PC-3 (cell line): Measurements from ENCODE around the gene ZBTB26. TPM values are rescaled to one million over a fixed set of nuclear protein-coding genes. Genes with fewer than 3 reads are reported as not detected.

Experiments used
- ATAC-seq: fragments of 200-7000 bp; cut with Tn5 transposase; 2 replicates; pipeline ENCODE4 v1.9.1; 2020; ENCODE audit warnings: mild to moderate bottlenecking, moderate library complexity
- BruUV-seq: library from RNA; stranded (reverse); fragments of 400-500 nt; replicated peaks from 2 replicates; lab custom pipeline; 2021; lab: Mats Ljungman, UMichigan
- CTCF ChIA-PET: fragments of 300-600 bp; sonication (Branson Sonifier 250); formaldehyde crosslinking; loops from one replicate; lab custom pipeline; 2022; ENCODE audit warnings: antibody characterized with exemption; lab: Charles Lee
- POLR2A ChIA-PET: fragments of 300-600 bp; sonication (Branson Sonifier 250); formaldehyde crosslinking; loops from one replicate; lab custom pipeline; 2022; ENCODE audit warnings: antibody characterized with exemption; ENCODE audit not compliant: unreplicated experiment; lab: Charles Lee
- DNase-seq: peaks from one replicate; pipeline ENCODE4 v3.0.0-alpha.2; 2015
- H2AFZ ChIP-seq: fragments of 300-600 bp; sonication (generic); 2 replicates; pipeline ENCODE4 v1.6.0; 2016; ENCODE audit warnings: antibody characterized with exemption, low read length
- H3F3A ChIP-seq: fragments of 300-600 bp; sonication (generic); one replicate; pipeline ENCODE4 v1.6.0; 2017; ENCODE audit warnings: antibody characterized with exemption, low read length, control low read depth, mild to moderate bottlenecking; ENCODE audit not compliant: unreplicated experiment
- H3K27ac ChIP-seq: fragments of 300-600 bp; sonication (generic); 2 replicates; pipeline ENCODE4 v1.5.1; 2016; ENCODE audit warnings: mild to moderate bottlenecking, low read length
- H3K27me3 ChIP-seq: fragments of 300-600 bp; sonication (generic); 2 replicates; pipeline ENCODE4 v1.6.1; 2016; ENCODE audit warnings: low read length, mixed read lengths
- H3K36me3 ChIP-seq: fragments of 300-600 bp; sonication (generic); 2 replicates; pipeline ENCODE4 v1.6.1; 2016; ENCODE audit warnings: low read depth, mixed run types, low read length, mixed read lengths
- H3K4me1 ChIP-seq: fragments of 300-600 bp; sonication (generic); 2 replicates; pipeline ENCODE4 v1.5.1; 2016; ENCODE audit warnings: low read length; ENCODE audit not compliant: insufficient read depth
- H3K4me2 ChIP-seq: fragments of 300-600 bp; sonication (generic); 2 replicates; pipeline ENCODE4 v1.6.0; 2016; ENCODE audit warnings: low read length
- H3K4me3 ChIP-seq: fragments of 300-600 bp; sonication (generic); 2 replicates; pipeline ENCODE4 v1.5.1; 2016; ENCODE audit warnings: mild to moderate bottlenecking, low read length, mixed read lengths
- H3K79me2 ChIP-seq: fragments of 300-600 bp; sonication (generic); 2 replicates; pipeline ENCODE4 v1.6.1; 2017; ENCODE audit warnings: low read length, mixed read lengths
- H3K9ac ChIP-seq: fragments of 300-600 bp; sonication (generic); 2 replicates; pipeline ENCODE4 v1.6.0; 2016; ENCODE audit warnings: mild to moderate bottlenecking, low read length
- H3K9me2 ChIP-seq: fragments of 300-600 bp; sonication (generic); replicated peaks from 2 replicates; pipeline ENCODE4 v1.6.1; 2016; ENCODE audit warnings: mixed run types, low read length, mixed read lengths
- H3K9me3 ChIP-seq: fragments of 300-600 bp; sonication (generic); 2 replicates; pipeline ENCODE4 v1.6.1; 2016; ENCODE audit warnings: low read length, mixed read lengths
- H4K20me1 ChIP-seq: fragments of 300-600 bp; sonication (generic); 2 replicates; pipeline ENCODE4 v1.6.1; 2016; ENCODE audit warnings: low read length, mixed read lengths
- EZH2 ChIP-seq: fragments of 300-600 bp; sonication (generic); IDR thresholded peaks from one replicate; pipeline ENCODE4 v1.6.1; 2017; ENCODE audit warnings: antibody characterized with exemption, mild to moderate bottlenecking, low read length; ENCODE audit not compliant: unreplicated experiment
- EZH2phosphoT487 ChIP-seq: fragments of 300-600 bp; sonication (generic); IDR thresholded peaks from 2 replicates; pipeline ENCODE4 v1.6.1; 2018; ENCODE audit warnings: mild to moderate bottlenecking, antibody characterized with exemption, low read length, borderline replicate concordance
- intact Hi-C: fragments of 100-400 bp; cut with micrococcal nuclease; formaldehyde crosslinking; loops from 2 replicates; pipeline ENCODE4 v1.9.0; 2023
- total RNA-seq: library from RNA; depleted of rRNA; stranded (reverse); fragments of >200 nt; gene quantifications from 2 replicates; pipeline ENCODE4 v1.2.3, GENCODE V29; 2014
- TF ChIP-seq, protein P1 (sequence below): fragments of 300-600 bp; sonication (generic); conservative IDR thresholded peaks from 2 replicates; pipeline ENCODE4 v1.5.1; 2017; ENCODE audit warnings: antibody characterized with exemption, low read depth, mild to moderate bottlenecking, low read length

Gene ZBTB26
- total RNA-seq, 1 experiment from 2014 or later: 1.6 TPM

DNA sequence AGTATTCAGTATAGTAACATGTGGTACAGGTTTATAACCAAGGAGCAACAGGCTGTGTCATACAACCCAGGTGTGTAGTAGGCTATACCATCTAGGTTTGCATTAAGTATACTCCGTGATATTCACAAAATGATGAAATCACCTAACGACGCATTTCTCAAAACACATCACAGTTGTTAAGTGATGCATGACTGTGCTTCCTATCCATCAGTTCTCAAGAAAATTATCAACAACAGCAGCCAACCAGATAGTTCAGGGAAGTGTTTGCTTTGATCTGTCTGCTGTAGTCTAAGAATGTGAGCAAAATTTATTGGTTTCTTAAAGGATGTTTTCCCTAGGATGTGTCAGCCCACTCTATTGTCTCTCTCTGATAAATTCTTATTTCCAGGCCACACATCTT, 7.4 kb downstream of the ZBTB26 start:
- Histone ChIP-seq H3F3A (no peaks in the 10 kb centered on the region), H3K9me3 (no peaks in the 10 kb centered on the region), H3K9ac (no peak overlapping the region), H3K27me3 (no peaks in the 10 kb centered on the region), H3K9me2 (no peaks in the 10 kb centered on the region), H3K4me3 (no peak overlapping the region), H3K27ac (no peak overlapping the region), H3K36me3 (0 out of 2 replicates have a peak, but pooled peaks cover 4% of the 10 kb centered on the region), H3K4me2 (no peak overlapping the region), H4K20me1 (no peaks in the 10 kb centered on the region), H2AFZ (no peak overlapping the region), H3K79me2 (peaks cover 23% of the 10 kb centered on the region), H3K4me1 (peaks cover 4% of the 10 kb centered on the region)
- TF ChIP-seq EZH2phosphoT487: no peak
- TF ChIP-seq, protein P1, sequence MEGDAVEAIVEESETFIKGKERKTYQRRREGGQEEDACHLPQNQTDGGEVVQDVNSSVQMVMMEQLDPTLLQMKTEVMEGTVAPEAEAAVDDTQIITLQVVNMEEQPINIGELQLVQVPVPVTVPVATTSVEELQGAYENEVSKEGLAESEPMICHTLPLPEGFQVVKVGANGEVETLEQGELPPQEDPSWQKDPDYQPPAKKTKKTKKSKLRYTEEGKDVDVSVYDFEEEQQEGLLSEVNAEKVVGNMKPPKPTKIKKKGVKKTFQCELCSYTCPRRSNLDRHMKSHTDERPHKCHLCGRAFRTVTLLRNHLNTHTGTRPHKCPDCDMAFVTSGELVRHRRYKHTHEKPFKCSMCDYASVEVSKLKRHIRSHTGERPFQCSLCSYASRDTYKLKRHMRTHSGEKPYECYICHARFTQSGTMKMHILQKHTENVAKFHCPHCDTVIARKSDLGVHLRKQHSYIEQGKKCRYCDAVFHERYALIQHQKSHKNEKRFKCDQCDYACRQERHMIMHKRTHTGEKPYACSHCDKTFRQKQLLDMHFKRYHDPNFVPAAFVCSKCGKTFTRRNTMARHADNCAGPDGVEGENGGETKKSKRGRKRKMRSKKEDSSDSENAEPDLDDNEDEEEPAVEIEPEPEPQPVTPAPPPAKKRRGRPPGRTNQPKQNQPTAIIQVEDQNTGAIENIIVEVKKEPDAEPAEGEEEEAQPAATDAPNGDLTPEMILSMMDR: no peak
- no peak for TF ChIP-seq EZH2
- POLR2A ChIA-PET: no interaction called here
- intact Hi-C loops: no loop called here
- BruUV-seq: no TSS peak
- DNase-seq: no peak
- CTCF ChIA-PET: interaction anchor here (0.7 kb wide), 1 partner anchor 67 kb away, joined by 10 read pairs; no protein-coding TSS in a partner anchor
- ATAC-seq: no peak

DNA sequence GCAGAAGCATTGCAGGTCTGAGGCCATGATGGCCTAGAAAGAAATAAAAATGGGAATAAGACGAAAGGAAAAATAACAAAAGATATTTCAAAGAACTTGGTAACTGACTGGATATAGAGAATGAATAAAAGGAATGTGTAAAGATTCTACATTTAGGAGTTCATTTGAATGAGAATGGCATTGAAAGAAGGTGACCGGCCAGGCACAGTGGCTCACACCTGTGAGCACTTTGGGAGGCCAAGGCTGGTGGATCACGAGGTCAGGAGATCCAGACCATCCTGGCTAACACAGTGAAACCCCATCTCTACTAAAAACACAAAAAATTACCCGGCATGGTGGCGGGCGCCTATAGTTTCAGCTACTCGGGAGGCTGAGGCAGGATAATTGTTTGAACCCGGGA, 8.6 kb downstream of the ZBTB26 start:
- H3K4me1 ChIP-seq: no peaks in the 10 kb centered on the region
- no peaks in the 10 kb centered on the region for H4K20me1 ChIP-seq
- H3K4me3 ChIP-seq: no peak overlapping the region
- no peak overlapping the region for H3K9ac ChIP-seq
- H3K9me2 ChIP-seq: no peaks in the 10 kb centered on the region
- ATAC-seq (no peak), DNase-seq (no peak)
- H3K27me3 ChIP-seq: no peaks in the 10 kb centered on the region
- no TSS peak for BruUV-seq
- H2AFZ ChIP-seq: no peak overlapping the region
- H3K36me3 ChIP-seq: 0 out of 2 replicates have a peak, but pooled peaks cover 4% of the 10 kb centered on the region
- no peak for TF ChIP-seq EZH2phosphoT487
- TF ChIP-seq, protein P1: no peak
- H3K79me2 ChIP-seq: 0 out of 2 replicates have a peak, but pooled peaks cover 14% of the 10 kb centered on the region
- H3K9me3 ChIP-seq: no peaks in the 10 kb centered on the region
- no peak overlapping the region for H3K4me2 ChIP-seq
- intact Hi-C loops: no loop called here
- H3F3A ChIP-seq: no peaks in the 10 kb centered on the region
- CTCF ChIA-PET: no interaction called here
- H3K27ac ChIP-seq: no peak overlapping the region
- POLR2A ChIA-PET: no interaction called here

DNA sequence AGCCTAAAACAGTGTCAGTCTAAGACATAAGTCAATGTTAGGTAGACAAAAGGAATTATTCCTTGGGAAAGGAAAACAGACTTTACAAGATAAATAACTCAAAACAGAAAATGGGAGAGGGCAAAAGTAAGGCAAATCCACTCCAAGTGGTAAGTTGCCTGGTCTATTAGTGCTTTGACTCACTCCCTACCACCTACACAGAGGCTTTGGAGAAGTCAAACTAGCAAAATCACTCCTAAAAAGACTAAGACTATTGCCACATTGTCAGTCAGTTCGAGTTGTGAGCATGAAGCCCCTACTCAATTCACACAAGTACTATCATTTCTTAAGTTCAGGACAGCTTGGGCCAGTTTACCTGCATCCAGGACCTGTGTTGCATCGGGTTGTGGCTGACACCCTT, 13.0 kb downstream of the ZBTB26 start:
- Histone ChIP-seq H2AFZ (no peak overlapping the region), H3K27ac (no peak overlapping the region), H3K4me1 (no peaks in the 10 kb centered on the region), H3K27me3 (no peaks in the 10 kb centered on the region), H3K9me3 (no peaks in the 10 kb centered on the region), H3K9me2 (no peaks in the 10 kb centered on the region), H3K36me3 (0 out of 2 replicates have a peak, but pooled peaks cover 4% of the 10 kb centered on the region), H3K4me2 (no peak overlapping the region), H3K79me2 (no peaks in the 10 kb centered on the region), H3K9ac (no peak overlapping the region), H4K20me1 (no peaks in the 10 kb centered on the region), H3F3A (no peaks in the 10 kb centered on the region), H3K4me3 (no peak overlapping the region)
- ATAC-seq (no peak), DNase-seq (no peak)
- TF ChIP-seq EZH2phosphoT487: no peak
- POLR2A ChIA-PET: no interaction called here
- CTCF ChIA-PET: no interaction called here
- intact Hi-C loops: no loop called here
- BruUV-seq: no TSS peak
